GM06990 (cell line): ENCODE data around the gene PRKCE.

Source experiments
- DNase-seq: peaks from one replicate; pipeline ENCODE4 v3.0.0-alpha.2; 2011; ENCODE audit not compliant: insufficient read length; ENCODE audit errors: extremely low read depth
- H3K27me3 ChIP-seq: replicated peaks from 2 replicates; pipeline ENCODE4 v1.6.0; 2011; ENCODE audit warnings: low read length; ENCODE audit not compliant: control insufficient read depth, insufficient read depth
- H3K36me3 ChIP-seq: 2 replicates; pipeline ENCODE4 v1.5.1; 2011; ENCODE audit warnings: low read length; ENCODE audit not compliant: control insufficient read depth, insufficient read depth
- H3K4me3 ChIP-seq: replicated peaks from 2 replicates; pipeline ENCODE4 v1.5.1; 2011; ENCODE audit warnings: low read depth, mild to moderate bottlenecking, control low read depth, low read length
- CTCF ChIP-seq: IDR thresholded peaks from 2 replicates; pipeline ENCODE4 v1.5.1; 2011; ENCODE audit warnings: low read length, control low read depth, mild to moderate bottlenecking, inconsistent platforms; ENCODE audit not compliant: insufficient read depth, poor library complexity, severe bottlenecking

The PRKCE gene

GRCh38 chr2:46066601-46067000 is 415.1 kb downstream of the PRKCE start:
- TF ChIP-seq CTCF, result no peak
- H3K27me3 ChIP-seq, result no peaks in the 10 kb centered on the region; the same call in 1 of the 2 replicates
- no peak overlapping the region for H3K4me3 ChIP-seq
- DNase-seq, result no peak
- no peaks in the 10 kb centered on the region for H3K36me3 ChIP-seq

- no peak for DNase-seq
- H3K27me3 ChIP-seq, result no peaks in the 10 kb centered on the region; the same call in 1 of the 2 replicates
- TF ChIP-seq CTCF, result no peak
- H3K4me3 ChIP-seq, result no peak overlapping the region
- H3K36me3 ChIP-seq, result no peaks in the 10 kb centered on the region
These were observed 415.6 kb downstream of the PRKCE start for GRCh38 chr2:46067062-46067461.

GRCh38 chr2:46067501-46068305 is 416.2 kb downstream of the PRKCE start:
- DNase-seq, result no peak
- Histone ChIP-seq H3K27me3 (no peaks in the 10 kb centered on the region; the same call in 1 of the 2 replicates), H3K4me3 (no peak overlapping the region), H3K36me3 (no peaks in the 10 kb centered on the region)
- no peak for TF ChIP-seq CTCF

GRCh38 chr2:46068636-46069035 is 417.2 kb downstream of the PRKCE start:
- Histone ChIP-seq H3K4me3 (no peak overlapping the region), H3K27me3 (no peaks in the 10 kb centered on the region; the same call in 1 of the 2 replicates), H3K36me3 (no peaks in the 10 kb centered on the region)
- no peak for TF ChIP-seq CTCF
- DNase-seq, result no peak

GRCh38 chr2:46071074-46071473 is 419.6 kb downstream of the PRKCE start:
- no peak for DNase-seq
- H3K27me3 ChIP-seq, result no peaks in the 10 kb centered on the region; the same call in 1 of the 2 replicates
- no peak for TF ChIP-seq CTCF
- H3K4me3 ChIP-seq, result no peak overlapping the region
- H3K36me3 ChIP-seq, result no peaks in the 10 kb centered on the region
